NCI-H1436 treated with DMSO at 0.1 percent for 48 hours (cell line): ENCODE results near the gene ULK4.
"Not testable (repeated sequence)": the region's sequence is repeated elsewhere in the genome, so short reads cannot be mapped to it uniquely, and the experiment has no call there.

ENCODE experiments used
- DNase-seq: peaks from one replicate; lab custom pipeline; 2025; lab: John Stamatoyannopoulos, UW

The ULK4 gene

GRCh38 chr3:41961751-41962679 lies at the start of gene ULK4:
ULK4 (minus strand) TSS chr3:41962103; CDS start chr3:41954759, 7,344 bp downstream.
- peak; percentile 92 for DNase-seq

- no peak for DNase-seq
Measured at GRCh38 chr3:42010530-42010929, 48.6 kb upstream of the ULK4 start.

- no peak for DNase-seq
Measured at GRCh38 chr3:42009456-42009855, 47.6 kb upstream of the ULK4 start.

- DNase-seq = no peak
Measured at GRCh38 chr3:42007785-42008184, 45.9 kb upstream of the ULK4 start.

GRCh38 chr3:42005401-42005800 lies 43.5 kb upstream of the ULK4 start:
- DNase-seq = no peak

- no peak for DNase-seq
Measured at GRCh38 chr3:42002790-42003189, 40.9 kb upstream of the ULK4 start.

GRCh38 chr3:42001777-42002176 lies 39.9 kb upstream of the ULK4 start:
- DNase-seq = no peak

GRCh38 chr3:41999909-42000308 lies 38.0 kb upstream of the ULK4 start:
- no peak for DNase-seq

GRCh38 chr3:41997702-41998550 lies 36.0 kb upstream of the ULK4 start:
- no peak for DNase-seq

GRCh38 chr3:41991437-41991836 lies 29.5 kb upstream of the ULK4 start:
- DNase-seq = no peak

- DNase-seq = no peak
Measured at GRCh38 chr3:41989518-41989917, 27.6 kb upstream of the ULK4 start.

GRCh38 chr3:41987627-41988026 lies 25.7 kb upstream of the ULK4 start:
- DNase-seq = no peak

GRCh38 chr3:41986561-41986960 lies 24.7 kb upstream of the ULK4 start:
- DNase-seq = no peak

- no peak for DNase-seq
Measured at GRCh38 chr3:41985018-41985417, 23.1 kb upstream of the ULK4 start.

- not testable (repeated sequence) for DNase-seq
Measured at GRCh38 chr3:41983091-41983490, 21.2 kb upstream of the ULK4 start.

GRCh38 chr3:41977401-41977800 lies 15.5 kb upstream of the ULK4 start:
- not testable (repeated sequence) for DNase-seq

GRCh38 chr3:41975416-41976103 lies 13.7 kb upstream of the ULK4 start:
- DNase-seq = no peak

GRCh38 chr3:41974223-41974622 lies 12.3 kb upstream of the ULK4 start:
- DNase-seq = no peak

GRCh38 chr3:41972802-41973201 lies 10.9 kb upstream of the ULK4 start:
- DNase-seq = no peak

- DNase-seq = no peak
Measured at GRCh38 chr3:41966206-41966605, 4.3 kb upstream of the ULK4 start.

GRCh38 chr3:41963823-41964222 lies 1.9 kb upstream of the ULK4 start:
- DNase-seq = no peak
